Transverse colon (tissue), 4 donors: ENCODE results near the gene EPB41L4B. TPM values are rescaled to one million over a fixed set of nuclear protein-coding genes. Genes with fewer than 3 reads are reported as not detected.
A peak's percentile ranks its signal among the peaks of the same experiment; 100 is the strongest.

Experiments
- DNase-seq: peaks from one replicate; pipeline ENCODE4 v3.0.0-alpha.2; 2019
- H3K27ac ChIP-seq, 4 donors: fragments of 200-600 bp; sonication (generic); 2 replicates each; pipeline ENCODE4 v1.5.1; 2016 to 2018; ENCODE audit warnings: inconsistent platforms in 4 of 4
- H3K27me3 ChIP-seq: fragments of 200-600 bp; sonication (generic); 2 replicates; pipeline ENCODE4 v1.5.1; 2017; ENCODE audit warnings: inconsistent platforms
- H3K36me3 ChIP-seq, 4 donors: fragments of 200-600 bp; sonication (generic); 2 replicates each; pipeline ENCODE4 v1.5.1; 2017 to 2019; ENCODE audit warnings: inconsistent platforms in 4 of 4
- H3K4me1 ChIP-seq, 4 donors: fragments of 200-600 bp; sonication (generic); 2 replicates each; pipeline ENCODE4 v1.5.1; 2017 to 2020; ENCODE audit warnings: inconsistent platforms in 4 of 4
- H3K4me3 ChIP-seq, 4 donors: fragments of 200-600 bp; sonication (generic); 1 replicate in 1 of 4; 2 replicates in 3 of 4; pipeline versions ENCODE4 v1.5.1 to v1.6.1; 2017 to 2019; ENCODE audit warnings: inconsistent platforms in 4 of 4
- H3K9me3 ChIP-seq, 2 donors: fragments of 200-600 bp; sonication (generic); 2 replicates each; pipeline ENCODE4 v1.5.1; 2017 to 2019; ENCODE audit warnings: inconsistent platforms in 2 of 2
- EP300 ChIP-seq: sonication (generic); formaldehyde crosslinking; IDR thresholded peaks from one replicate; pipeline ENCODE4 v1.6.1; 2017; ENCODE audit warnings: antibody characterized with exemption, low read depth
- POLR2A ChIP-seq: fragments of 450-650 bp; IDR thresholded peaks from one replicate; pipeline ENCODE4 v1.6.1; 2016; ENCODE audit warnings: antibody characterized with exemption, mild to moderate bottlenecking, moderate library complexity
- POLR2AphosphoS5 ChIP-seq, 3 donors: sonication (generic); formaldehyde crosslinking; IDR thresholded peaks; one replicate each; pipeline ENCODE4 v1.6.1; 2016; ENCODE audit warnings: antibody characterized with exemption in 3 of 3
- WGBS, 2 donors: methylation state at CpG; one replicate each; pipeline ENCODE4 v1.1.5; 2018; ENCODE audit warnings: low coverage in 1 of 2; 5-methylcytosine and 5-hydroxymethylcytosine counted together
- in situ Hi-C, 4 donors: fragments of 200-750 bp; cut with MboI; loops; one replicate each; pipeline versions ENCODE4 v1.15.0 to v1.15.1; 2017; ENCODE audit warnings: low sequenced_read_pairs in 3 of 4, low pct_ligation_motif_present in 1 of 4, low pct_unique_long_range_greater_than_20kb in 1 of 4
- intact Hi-C: fragments of 100-400 bp; cut with DNase I; formaldehyde crosslinking; loops from one replicate; pipeline ENCODE4 v1.15.1; 2023; ENCODE audit warnings: low total_unique reads
- total RNA-seq, 4 donors: library from RNA; depleted of rRNA; stranded (reverse); fragments of >200 nt; gene quantifications; one replicate each; pipeline ENCODE4 v1.1.0, GENCODE V29; 2016
- TF ChIP-seq, protein P1 (sequence below), 5 experiments: fragments of 200-600 bp in 3 of 5; fragments of 450-650 bp in 2 of 5; sonication (generic) in 3 of 5; IDR thresholded peaks; 1 replicate in 2 of 5; 2 replicates in 3 of 5; pipeline ENCODE4 v1.5.1; 2016 to 2017; ENCODE audit warnings: antibody characterized with exemption in 5 of 5, inconsistent platforms in 3 of 5, mild to moderate bottlenecking in 2 of 5, moderate library complexity in 1 of 5

Gene EPB41L4B
- total RNA-seq, 4 donors from 2014 or later = 76.8 to 159 (median 110) TPM

DNA sequence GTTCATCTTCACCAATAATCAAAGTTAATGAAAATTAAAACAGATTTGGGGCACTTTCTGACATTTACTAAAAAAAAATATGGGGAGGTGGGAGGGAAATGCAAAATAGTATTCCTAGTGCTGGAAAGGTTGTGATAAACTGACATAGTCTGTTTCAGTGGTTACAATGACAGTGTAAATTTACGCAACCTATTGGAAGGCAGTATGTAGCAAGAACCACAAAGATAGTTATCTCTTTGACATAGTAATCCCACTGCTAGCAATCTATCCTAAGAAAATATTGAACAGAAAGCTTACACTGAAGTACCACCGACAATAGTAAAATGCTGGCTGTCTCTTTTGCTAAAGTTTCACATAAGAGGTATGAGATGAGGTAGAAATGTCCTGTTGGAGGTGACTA, 15.1 kb upstream of the EPB41L4B start:
- H3K4me1 ChIP-seq = peaks cover 0 to 9% (median 2%) of the 10 kb centered on the region in 4 donors
- in situ Hi-C loops = no loop called here
- H3K27me3 ChIP-seq = no peaks in the 10 kb centered on the region
- no peaks in the 10 kb centered on the region for H3K36me3 ChIP-seq
- no peaks in the 10 kb centered on the region for H3K9me3 ChIP-seq
- no peak overlapping the region for H3K4me3 ChIP-seq
- no peak for DNase-seq
- no peak overlapping the region for H3K27ac ChIP-seq
- 83 to 86% methylated on average over 2 of the region's 2 CpGs for WGBS, 2 donors
- TF ChIP-seq, protein P1, sequence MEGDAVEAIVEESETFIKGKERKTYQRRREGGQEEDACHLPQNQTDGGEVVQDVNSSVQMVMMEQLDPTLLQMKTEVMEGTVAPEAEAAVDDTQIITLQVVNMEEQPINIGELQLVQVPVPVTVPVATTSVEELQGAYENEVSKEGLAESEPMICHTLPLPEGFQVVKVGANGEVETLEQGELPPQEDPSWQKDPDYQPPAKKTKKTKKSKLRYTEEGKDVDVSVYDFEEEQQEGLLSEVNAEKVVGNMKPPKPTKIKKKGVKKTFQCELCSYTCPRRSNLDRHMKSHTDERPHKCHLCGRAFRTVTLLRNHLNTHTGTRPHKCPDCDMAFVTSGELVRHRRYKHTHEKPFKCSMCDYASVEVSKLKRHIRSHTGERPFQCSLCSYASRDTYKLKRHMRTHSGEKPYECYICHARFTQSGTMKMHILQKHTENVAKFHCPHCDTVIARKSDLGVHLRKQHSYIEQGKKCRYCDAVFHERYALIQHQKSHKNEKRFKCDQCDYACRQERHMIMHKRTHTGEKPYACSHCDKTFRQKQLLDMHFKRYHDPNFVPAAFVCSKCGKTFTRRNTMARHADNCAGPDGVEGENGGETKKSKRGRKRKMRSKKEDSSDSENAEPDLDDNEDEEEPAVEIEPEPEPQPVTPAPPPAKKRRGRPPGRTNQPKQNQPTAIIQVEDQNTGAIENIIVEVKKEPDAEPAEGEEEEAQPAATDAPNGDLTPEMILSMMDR (IDR thresholded peaks at IDR 0.05) = no peak
- no peak for TF ChIP-seq POLR2A
- intact Hi-C loops = no loop called here

DNA sequence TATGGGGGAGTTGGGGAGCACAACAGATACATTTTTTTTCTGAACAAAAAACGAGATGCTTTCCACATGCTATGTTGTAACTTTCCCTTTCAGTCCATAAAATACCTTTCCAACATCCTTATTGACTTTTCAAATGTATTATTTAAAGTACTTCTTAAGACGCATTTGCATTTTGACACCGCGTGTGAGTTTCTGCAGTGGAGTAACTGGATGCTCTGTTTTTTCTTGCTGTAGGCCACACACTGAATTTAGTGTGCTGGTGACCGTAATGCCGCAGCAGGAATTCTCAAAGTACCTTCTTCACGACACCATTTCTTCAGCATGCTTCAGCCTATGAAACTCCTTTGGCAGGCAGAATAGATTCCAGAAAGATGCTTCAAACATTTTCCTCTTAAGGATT, 14.3 kb upstream of the EPB41L4B start:
- TF ChIP-seq, protein P1 (IDR thresholded peaks at IDR 0.05) = no peak
- TF ChIP-seq POLR2A (no peak), POLR2AphosphoS5 (IDR thresholded peaks at IDR 0.05) (no peak), EP300 (no peak)
- no peak for DNase-seq
- H3K9me3 ChIP-seq = no peaks in the 10 kb centered on the region
- no peak overlapping the region for H3K4me3 ChIP-seq
- no peaks in the 10 kb centered on the region for H3K27me3 ChIP-seq
- no peaks in the 10 kb centered on the region for H3K36me3 ChIP-seq
- peaks cover 0 to 13% (median 2%) of the 10 kb centered on the region in 4 donors for H3K4me1 ChIP-seq
- WGBS, 2 donors = 75 to 82% methylated on average over 7 of the region's 7 CpGs
- in situ Hi-C loops = no loop called here
- no peak overlapping the region for H3K27ac ChIP-seq
- intact Hi-C loops = no loop called here

DNA sequence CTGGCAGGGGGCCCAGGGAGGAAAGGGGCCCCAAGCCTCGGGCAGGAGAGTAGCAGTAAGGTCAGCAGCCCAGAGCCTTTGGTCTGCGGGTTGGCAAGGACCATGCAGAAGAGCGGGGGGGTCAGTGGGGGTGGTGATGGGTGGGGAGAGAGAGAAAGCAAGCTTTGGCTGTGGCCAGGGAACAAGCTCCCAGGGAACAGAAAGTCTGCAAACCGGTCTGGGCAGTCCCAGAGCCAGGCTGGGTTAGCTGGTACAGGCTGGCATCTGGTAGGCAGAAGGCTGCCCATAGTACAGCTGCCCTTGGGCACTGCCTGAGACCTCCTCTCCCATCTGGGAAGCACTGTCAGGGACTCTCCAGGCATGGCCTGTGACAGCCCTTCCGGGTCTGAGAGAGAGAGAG, 10.5 kb upstream of the EPB41L4B start:
- in situ Hi-C loops (no loop called here), intact Hi-C loops (no loop called here)
- H3K36me3 ChIP-seq = no peaks in the 10 kb centered on the region
- no peaks in the 10 kb centered on the region for H3K27me3 ChIP-seq
- TF ChIP-seq, protein P1 (IDR thresholded peaks at IDR 0.05) = no peak
- TF ChIP-seq EP300 (no peak), POLR2AphosphoS5 (IDR thresholded peaks at IDR 0.05) (peak in 1 of 3 donors; percentile 49)
- H3K4me1 ChIP-seq = peaks cover 0 to 26% (median 10%) of the 10 kb centered on the region in 4 donors
- DNase-seq = peak; percentile 87
- peak overlapping the region in 3 of 4 donors; percentile 33 to 56 (median 38) for H3K27ac ChIP-seq
- H3K4me3 ChIP-seq = no peak overlapping the region
- H3K9me3 ChIP-seq = no peaks in the 10 kb centered on the region
- WGBS, 2 donors = 43 to 52% methylated on average over 1 to 5 of the region's 5 CpGs

DNA sequence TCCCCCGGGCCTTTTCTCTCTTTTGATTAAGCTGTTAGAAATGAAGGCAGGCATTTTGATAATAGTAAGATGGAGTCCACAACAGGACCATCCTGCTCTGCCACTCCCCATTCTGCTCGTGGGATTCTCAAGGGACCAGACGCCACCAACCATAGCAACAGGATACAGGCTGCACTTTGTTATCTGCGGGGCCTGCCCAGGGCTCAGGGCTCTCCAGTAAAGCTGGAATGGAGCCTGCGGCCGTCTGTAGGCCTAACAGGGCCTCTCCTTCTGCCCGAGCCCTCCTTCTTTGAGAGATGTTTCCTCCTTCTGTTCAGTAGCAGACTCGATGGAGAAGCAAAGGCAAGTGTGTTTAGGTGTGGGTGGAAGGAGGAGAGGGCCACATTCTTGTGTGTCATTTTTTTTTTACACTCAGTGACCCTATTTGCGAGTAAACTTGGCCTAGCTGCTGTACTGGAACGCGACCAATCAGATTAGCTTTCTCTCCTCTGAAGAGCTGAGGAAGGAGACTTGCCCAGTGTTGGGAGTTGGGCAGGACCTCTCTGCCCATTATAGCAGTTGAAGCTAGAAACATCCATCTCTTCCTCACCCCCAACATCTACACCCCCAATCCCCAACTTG, 8.9 kb upstream of the EPB41L4B start:
- Histone ChIP-seq H3K4me1 (peaks cover 0 to 26% (median 10%) of the 10 kb centered on the region in 4 donors), H3K27me3 (no peaks in the 10 kb centered on the region), H3K36me3 (no peaks in the 10 kb centered on the region), H3K9me3 (no peaks in the 10 kb centered on the region), H3K4me3 (no peak overlapping the region), H3K27ac (peak overlapping the region; percentile 26 to 72 (median 56))
- WGBS, 2 donors = 50 to 53% methylated on average over 6 to 11 of the region's 11 CpGs
- in situ Hi-C loops = loop anchor here in 2 of 4 donors (10.0 kb wide), 2 partner anchors 85 to 135 kb away; no protein-coding TSS in a partner anchor
- no peak for DNase-seq
- TF ChIP-seq, protein P1 (IDR thresholded peaks at IDR 0.05) = no peak
- TF ChIP-seq POLR2AphosphoS5 (IDR thresholded peaks at IDR 0.05) (no peak), EP300 (no peak)
- intact Hi-C loops = no loop called here
